ENCODE results near the gene PRKCZ.

GRCh38 chr1:2025491-2025981 is 24.7 kb upstream of the PRKCZ start:
- TF ChIP-seq CTCF (conservative IDR thresholded peaks at IDR 0.05) (no peak), EZH2 (IDR thresholded peaks at IDR 0.05; ENCODE audit: low read depth) (no peak)

Measured in PC-9 (cell line).